ENCODE results near the gene KYAT1. TPM values are rescaled to one million over a fixed set of nuclear protein-coding genes. Genes with fewer than 3 reads are reported as not detected.

The KYAT1 gene
- total and polyA plus RNA-seq, 2 of the 13 experiments (the other 11 are each of a cell fraction or from before 2014, with no cell fraction given), result 9.2 to 46.5 TPM

DNA sequence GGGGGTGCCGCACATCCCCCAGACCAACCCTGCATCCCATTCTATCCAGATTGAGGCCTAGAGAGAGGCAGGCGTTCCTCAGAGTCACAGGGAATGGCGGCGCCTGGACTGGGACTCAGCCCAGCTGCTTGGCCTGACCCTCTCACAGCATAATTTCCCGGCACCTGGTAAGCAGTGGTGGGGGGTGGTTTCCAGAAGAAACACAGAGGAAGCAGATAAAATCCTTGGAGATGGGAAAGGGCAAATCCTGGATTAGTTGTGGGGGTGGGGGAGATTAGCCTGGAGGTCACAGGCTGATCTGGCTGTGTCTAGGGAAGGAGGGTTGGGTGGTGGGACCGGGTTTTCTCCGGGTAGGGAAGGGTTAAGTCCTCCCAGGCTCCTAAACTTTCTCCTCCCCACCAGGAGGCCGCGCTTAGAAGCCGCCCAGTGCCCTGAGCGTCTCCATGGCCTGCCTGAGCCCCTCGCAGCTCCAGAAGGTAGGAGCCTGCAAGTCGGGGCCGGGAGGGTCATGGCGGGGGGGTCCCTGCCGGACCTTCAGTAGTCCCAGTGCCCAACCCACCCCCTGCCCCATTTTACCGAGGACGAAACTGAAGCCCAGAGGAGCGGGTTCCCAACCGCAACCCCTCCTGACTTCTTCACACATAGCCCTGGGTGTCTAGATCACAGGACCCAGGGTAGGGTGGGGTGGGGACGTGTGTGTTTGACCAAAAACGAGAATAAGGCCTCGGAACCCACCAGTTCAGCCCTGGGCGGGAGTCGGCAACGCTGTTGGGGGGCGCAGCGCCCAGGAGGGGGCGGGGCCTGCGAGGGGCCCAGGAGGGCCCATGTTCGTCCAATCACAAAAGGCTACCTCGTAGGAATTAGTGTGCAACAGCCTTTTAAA lies 40.4 kb upstream of the KYAT1 start (continued):
- no peak for TF ChIP-seq ZNF136 (CRISPR knock-in tag; IDR thresholded peaks at IDR 0.05; ENCODE audit: low read depth)
- TF ChIP-seq SPEN (CRISPR knock-in tag; IDR thresholded peaks at IDR 0.05; ENCODE audit: low read depth), result 0 out of 2 replicates have a peak, but pooled peaks have one; percentile 28
- 0 out of 2 replicates have a peak, but pooled peaks have one; percentile 15 for TF ChIP-seq RAD21 (CRISPR knock-in tag; IDR thresholded peaks at IDR 0.05)
- no peak for TF ChIP-seq SIX1 (CRISPR knock-in tag; IDR thresholded peaks at IDR 0.05; ENCODE audit: borderline replicate concordance)
- 0 out of 2 replicates have a peak, but pooled peaks have one; percentile 33 for TF ChIP-seq ZNF816 (CRISPR knock-in tag; IDR thresholded peaks at IDR 0.05; ENCODE audit: borderline replicate concordance)
- TF ChIP-seq, protein P1, sequence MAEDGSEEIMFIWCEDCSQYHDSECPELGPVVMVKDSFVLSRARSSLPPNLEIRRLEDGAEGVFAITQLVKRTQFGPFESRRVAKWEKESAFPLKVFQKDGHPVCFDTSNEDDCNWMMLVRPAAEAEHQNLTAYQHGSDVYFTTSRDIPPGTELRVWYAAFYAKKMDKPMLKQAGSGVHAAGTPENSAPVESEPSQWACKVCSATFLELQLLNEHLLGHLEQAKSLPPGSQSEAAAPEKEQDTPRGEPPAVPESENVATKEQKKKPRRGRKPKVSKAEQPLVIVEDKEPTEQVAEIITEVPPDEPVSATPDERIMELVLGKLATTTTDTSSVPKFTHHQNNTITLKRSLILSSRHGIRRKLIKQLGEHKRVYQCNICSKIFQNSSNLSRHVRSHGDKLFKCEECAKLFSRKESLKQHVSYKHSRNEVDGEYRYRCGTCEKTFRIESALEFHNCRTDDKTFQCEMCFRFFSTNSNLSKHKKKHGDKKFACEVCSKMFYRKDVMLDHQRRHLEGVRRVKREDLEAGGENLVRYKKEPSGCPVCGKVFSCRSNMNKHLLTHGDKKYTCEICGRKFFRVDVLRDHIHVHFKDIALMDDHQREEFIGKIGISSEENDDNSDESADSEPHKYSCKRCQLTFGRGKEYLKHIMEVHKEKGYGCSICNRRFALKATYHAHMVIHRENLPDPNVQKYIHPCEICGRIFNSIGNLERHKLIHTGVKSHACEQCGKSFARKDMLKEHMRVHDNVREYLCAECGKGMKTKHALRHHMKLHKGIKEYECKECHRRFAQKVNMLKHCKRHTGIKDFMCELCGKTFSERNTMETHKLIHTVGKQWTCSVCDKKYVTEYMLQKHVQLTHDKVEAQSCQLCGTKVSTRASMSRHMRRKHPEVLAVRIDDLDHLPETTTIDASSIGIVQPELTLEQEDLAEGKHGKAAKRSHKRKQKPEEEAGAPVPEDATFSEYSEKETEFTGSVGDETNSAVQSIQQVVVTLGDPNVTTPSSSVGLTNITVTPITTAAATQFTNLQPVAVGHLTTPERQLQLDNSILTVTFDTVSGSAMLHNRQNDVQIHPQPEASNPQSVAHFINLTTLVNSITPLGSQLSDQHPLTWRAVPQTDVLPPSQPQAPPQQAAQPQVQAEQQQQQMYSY (CRISPR knock-in tag; IDR thresholded peaks at IDR 0.05), result no peak
- TF ChIP-seq, protein P2, sequence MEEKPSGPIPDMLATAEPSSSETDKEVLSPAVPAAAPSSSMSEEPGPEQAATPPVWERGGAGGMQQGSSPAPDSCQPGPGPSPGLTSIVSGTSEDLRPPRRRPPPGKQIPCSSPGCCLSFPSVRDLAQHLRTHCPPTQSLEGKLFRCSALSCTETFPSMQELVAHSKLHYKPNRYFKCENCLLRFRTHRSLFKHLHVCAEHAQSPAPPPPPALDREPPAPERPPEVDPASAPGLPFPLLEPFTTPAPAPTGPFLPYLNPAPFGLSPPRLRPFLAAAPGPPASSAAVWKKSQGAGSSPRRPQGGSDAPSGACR (CRISPR knock-in tag; IDR thresholded peaks at IDR 0.05), result no peak
- TF ChIP-seq CBX5 (CRISPR knock-in tag; IDR thresholded peaks at IDR 0.05; ENCODE audit: borderline replicate concordance), result no peak
- no peak for TF ChIP-seq RFX3 (CRISPR knock-in tag; IDR thresholded peaks at IDR 0.05)
- TF ChIP-seq, protein P3, sequence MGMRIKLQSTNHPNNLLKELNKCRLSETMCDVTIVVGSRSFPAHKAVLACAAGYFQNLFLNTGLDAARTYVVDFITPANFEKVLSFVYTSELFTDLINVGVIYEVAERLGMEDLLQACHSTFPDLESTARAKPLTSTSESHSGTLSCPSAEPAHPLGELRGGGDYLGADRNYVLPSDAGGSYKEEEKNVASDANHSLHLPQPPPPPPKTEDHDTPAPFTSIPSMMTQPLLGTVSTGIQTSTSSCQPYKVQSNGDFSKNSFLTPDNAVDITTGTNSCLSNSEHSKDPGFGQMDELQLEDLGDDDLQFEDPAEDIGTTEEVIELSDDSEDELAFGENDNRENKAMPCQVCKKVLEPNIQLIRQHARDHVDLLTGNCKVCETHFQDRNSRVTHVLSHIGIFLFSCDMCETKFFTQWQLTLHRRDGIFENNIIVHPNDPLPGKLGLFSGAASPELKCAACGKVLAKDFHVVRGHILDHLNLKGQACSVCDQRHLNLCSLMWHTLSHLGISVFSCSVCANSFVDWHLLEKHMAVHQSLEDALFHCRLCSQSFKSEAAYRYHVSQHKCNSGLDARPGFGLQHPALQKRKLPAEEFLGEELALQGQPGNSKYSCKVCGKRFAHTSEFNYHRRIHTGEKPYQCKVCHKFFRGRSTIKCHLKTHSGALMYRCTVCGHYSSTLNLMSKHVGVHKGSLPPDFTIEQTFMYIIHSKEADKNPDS (CRISPR knock-in tag; IDR thresholded peaks at IDR 0.05), result no peak
- no peak for TF ChIP-seq ZBTB20 (CRISPR knock-in tag; IDR thresholded peaks at IDR 0.05; ENCODE audit: borderline replicate concordance, low read depth)
- TF ChIP-seq, protein P4, sequence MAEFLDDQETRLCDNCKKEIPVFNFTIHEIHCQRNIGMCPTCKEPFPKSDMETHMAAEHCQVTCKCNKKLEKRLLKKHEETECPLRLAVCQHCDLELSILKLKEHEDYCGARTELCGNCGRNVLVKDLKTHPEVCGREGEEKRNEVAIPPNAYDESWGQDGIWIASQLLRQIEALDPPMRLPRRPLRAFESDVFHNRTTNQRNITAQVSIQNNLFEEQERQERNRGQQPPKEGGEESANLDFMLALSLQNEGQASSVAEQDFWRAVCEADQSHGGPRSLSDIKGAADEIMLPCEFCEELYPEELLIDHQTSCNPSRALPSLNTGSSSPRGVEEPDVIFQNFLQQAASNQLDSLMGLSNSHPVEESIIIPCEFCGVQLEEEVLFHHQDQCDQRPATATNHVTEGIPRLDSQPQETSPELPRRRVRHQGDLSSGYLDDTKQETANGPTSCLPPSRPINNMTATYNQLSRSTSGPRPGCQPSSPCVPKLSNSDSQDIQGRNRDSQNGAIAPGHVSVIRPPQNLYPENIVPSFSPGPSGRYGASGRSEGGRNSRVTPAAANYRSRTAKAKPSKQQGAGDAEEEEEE (CRISPR knock-in tag; IDR thresholded peaks at IDR 0.05; ENCODE audit: borderline replicate concordance), result no peak
- no peak for TF ChIP-seq YEATS2 (CRISPR knock-in tag; IDR thresholded peaks at IDR 0.05; ENCODE audit: borderline replicate concordance)
- TF ChIP-seq, protein P5, sequence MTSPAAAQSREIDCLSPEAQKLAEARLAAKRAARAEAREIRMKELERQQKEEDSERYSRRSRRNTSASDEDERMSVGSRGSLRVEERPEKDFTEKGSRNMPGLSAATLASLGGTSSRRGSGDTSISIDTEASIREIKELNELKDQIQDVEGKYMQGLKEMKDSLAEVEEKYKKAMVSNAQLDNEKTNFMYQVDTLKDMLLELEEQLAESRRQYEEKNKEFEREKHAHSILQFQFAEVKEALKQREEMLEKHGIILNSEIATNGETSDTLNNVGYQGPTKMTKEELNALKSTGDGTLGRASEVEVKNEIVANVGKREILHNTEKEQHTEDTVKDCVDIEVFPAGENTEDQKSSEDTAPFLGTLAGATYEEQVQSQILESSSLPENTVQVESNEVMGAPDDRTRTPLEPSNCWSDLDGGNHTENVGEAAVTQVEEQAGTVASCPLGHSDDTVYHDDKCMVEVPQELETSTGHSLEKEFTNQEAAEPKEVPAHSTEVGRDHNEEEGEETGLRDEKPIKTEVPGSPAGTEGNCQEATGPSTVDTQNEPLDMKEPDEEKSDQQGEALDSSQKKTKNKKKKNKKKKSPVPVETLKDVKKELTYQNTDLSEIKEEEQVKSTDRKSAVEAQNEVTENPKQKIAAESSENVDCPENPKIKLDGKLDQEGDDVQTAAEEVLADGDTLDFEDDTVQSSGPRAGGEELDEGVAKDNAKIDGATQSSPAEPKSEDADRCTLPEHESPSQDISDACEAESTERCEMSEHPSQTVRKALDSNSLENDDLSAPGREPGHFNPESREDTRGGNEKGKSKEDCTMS (CRISPR knock-in tag; conservative IDR thresholded peaks at IDR 0.05), result no peak
- no peak for TF ChIP-seq ZSCAN25 (CRISPR knock-in tag; IDR thresholded peaks at IDR 0.05)
- TF ChIP-seq ZFP36L1 (CRISPR knock-in tag; IDR thresholded peaks at IDR 0.05), result peak; percentile 61; the same call in 1 of the 2 replicates
- TF ChIP-seq CCDC6 (CRISPR knock-in tag; IDR thresholded peaks at IDR 0.05), result no peak
